Mesothelial cell of epicardium (in vitro differentiated cells): ENCODE data around the gene SLIT3. TPM values are rescaled to one million over a fixed set of nuclear protein-coding genes. Genes with fewer than 3 reads are reported as not detected.

Experiments
- DNase-seq, 2 experiments: peaks; one replicate each; pipeline ENCODE4 v3.0.0; 2021; ENCODE audit warnings: low spot score in 2 of 2; ENCODE audit not compliant: unreplicated experiment in 2 of 2
- H3K27ac Mint-ChIP-seq: 2 replicates; pipeline ENCODE4 v1.8.0; 2021; ENCODE audit warnings: mixed read lengths
- H3K27me3 Mint-ChIP-seq: 2 replicates; pipeline ENCODE4 v1.8.0; 2021; ENCODE audit warnings: low read depth, mixed read lengths
- H3K36me3 Mint-ChIP-seq: 2 replicates; pipeline ENCODE4 v1.8.0; 2021; ENCODE audit warnings: mixed read lengths
- H3K4me1 Mint-ChIP-seq: 2 replicates; pipeline ENCODE4 v1.8.0; 2021; ENCODE audit warnings: mixed read lengths
- H3K4me3 Mint-ChIP-seq: 2 replicates; pipeline ENCODE4 v1.8.0; 2021; ENCODE audit warnings: mild to moderate bottlenecking, moderate library complexity, mixed read lengths
- H3K9me3 Mint-ChIP-seq: 2 replicates; pipeline ENCODE4 v1.8.0; 2021; ENCODE audit warnings: mixed read lengths
- CTCF ChIP-seq: fragments of 200-600 bp; sonication (generic); IDR thresholded peaks from one replicate; pipeline ENCODE4 v1.5.0; 2021; ENCODE audit warnings: antibody characterized with exemption; ENCODE audit not compliant: unreplicated experiment
- total RNA-seq: library from RNA; stranded (reverse); gene quantifications from 3 replicates; pipeline ENCODE4 v1.2.1, GENCODE V29; 2021

SLIT3 gene
- total RNA-seq, 1 donor from 2014 or later: 65.1 TPM

GRCh38 chr5:168831383-168831782 lies 469.6 kb downstream of the SLIT3 start:
- H3K4me3 Mint-ChIP-seq: no peak overlapping the region
- no peak for TF ChIP-seq CTCF
- no peak overlapping the region for H3K27ac Mint-ChIP-seq
- peaks cover 3% of the 10 kb centered on the region for H3K4me1 Mint-ChIP-seq
- peaks cover 7% of the 10 kb centered on the region for H3K27me3 Mint-ChIP-seq
- DNase-seq: no peak
- no peaks in the 10 kb centered on the region for H3K9me3 Mint-ChIP-seq
- H3K36me3 Mint-ChIP-seq: no peaks in the 10 kb centered on the region

GRCh38 chr5:168830833-168831232 lies 470.1 kb downstream of the SLIT3 start:
- peaks cover 3% of the 10 kb centered on the region for H3K27me3 Mint-ChIP-seq
- DNase-seq: no peak
- no peak for TF ChIP-seq CTCF
- no peaks in the 10 kb centered on the region for H3K9me3 Mint-ChIP-seq
- no peak overlapping the region for H3K4me3 Mint-ChIP-seq
- H3K36me3 Mint-ChIP-seq: no peaks in the 10 kb centered on the region
- H3K4me1 Mint-ChIP-seq: peaks cover 3% of the 10 kb centered on the region
- no peak overlapping the region for H3K27ac Mint-ChIP-seq

DNA sequence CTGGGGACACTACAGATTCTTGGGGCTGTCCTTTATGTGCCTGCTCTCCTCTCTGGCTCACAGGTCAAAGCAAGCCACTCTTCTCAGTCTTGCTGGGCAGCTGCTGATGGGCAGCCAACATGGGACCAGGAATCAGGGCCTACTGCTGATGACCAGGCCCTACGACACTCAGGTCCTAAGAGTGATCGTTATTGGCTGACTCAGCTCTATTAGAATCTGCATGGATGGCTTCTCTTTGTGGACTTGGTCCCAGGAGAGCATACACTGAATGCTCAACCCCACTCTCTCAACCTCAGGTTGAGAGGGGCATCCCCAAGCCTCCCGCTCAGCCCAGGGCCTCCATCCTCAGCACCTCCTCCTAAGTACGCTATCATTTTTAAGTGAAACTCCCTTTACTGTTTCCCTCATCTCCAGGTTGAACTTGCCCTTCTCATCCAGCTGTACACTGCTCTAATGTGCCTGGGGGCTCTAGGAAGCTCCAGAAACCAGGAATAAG lies 471.0 kb downstream of the SLIT3 start:
- no peaks in the 10 kb centered on the region for H3K36me3 Mint-ChIP-seq
- H3K4me1 Mint-ChIP-seq: peaks cover 3% of the 10 kb centered on the region
- H3K9me3 Mint-ChIP-seq: no peaks in the 10 kb centered on the region
- peaks cover 5% of the 10 kb centered on the region for H3K27me3 Mint-ChIP-seq
- DNase-seq: no peak
- no peak overlapping the region for H3K27ac Mint-ChIP-seq
- H3K4me3 Mint-ChIP-seq: no peak overlapping the region
- TF ChIP-seq CTCF: no peak

GRCh38 chr5:168829044-168829443 lies 471.9 kb downstream of the SLIT3 start:
- no peaks in the 10 kb centered on the region for H3K36me3 Mint-ChIP-seq
- peaks cover 2% of the 10 kb centered on the region for H3K4me1 Mint-ChIP-seq
- no peak overlapping the region for H3K27ac Mint-ChIP-seq
- no peaks in the 10 kb centered on the region for H3K9me3 Mint-ChIP-seq
- TF ChIP-seq CTCF: no peak
- no peak overlapping the region for H3K4me3 Mint-ChIP-seq
- H3K27me3 Mint-ChIP-seq: peaks cover 7% of the 10 kb centered on the region
- no peak for DNase-seq

GRCh38 chr5:168827636-168828035 lies 473.3 kb downstream of the SLIT3 start:
- H3K4me1 Mint-ChIP-seq: no peaks in the 10 kb centered on the region
- no peak overlapping the region for H3K4me3 Mint-ChIP-seq
- no peak for DNase-seq
- H3K9me3 Mint-ChIP-seq: no peaks in the 10 kb centered on the region
- H3K36me3 Mint-ChIP-seq: no peaks in the 10 kb centered on the region
- peaks cover 10% of the 10 kb centered on the region for H3K27me3 Mint-ChIP-seq
- no peak overlapping the region for H3K27ac Mint-ChIP-seq
- TF ChIP-seq CTCF: no peak

GRCh38 chr5:168826246-168826725 lies 474.7 kb downstream of the SLIT3 start:
- Mint-ChIP-seq H3K27ac (no peak overlapping the region), H3K27me3 (peaks cover 10% of the 10 kb centered on the region), H3K9me3 (no peaks in the 10 kb centered on the region), H3K4me1 (peaks cover 10% of the 10 kb centered on the region), H3K4me3 (no peak overlapping the region), H3K36me3 (no peaks in the 10 kb centered on the region)
- no peak for TF ChIP-seq CTCF
- no peak for DNase-seq
